IPS-18c (cell line): Measurements from ENCODE around the gene RNU2-1.
"Not testable (repeated sequence)": the region's sequence is repeated elsewhere in the genome, so short reads cannot be mapped to it uniquely, and the experiment has no call there.

Experiments used
- H3K4me3 ChIP-seq: 2 replicates; pipeline ENCODE4 v1.7.0; 2013; ENCODE audit warnings: low read depth, mild to moderate bottlenecking, low read length, moderate library complexity; ENCODE audit not compliant: insufficient read depth
- H3K9me3 ChIP-seq: one replicate; pipeline ENCODE4 v1.6.1; 2013; ENCODE audit warnings: mild to moderate bottlenecking, low read length, moderate library complexity; ENCODE audit not compliant: control insufficient read depth, insufficient read depth

Gene RNU2-1

DNA sequence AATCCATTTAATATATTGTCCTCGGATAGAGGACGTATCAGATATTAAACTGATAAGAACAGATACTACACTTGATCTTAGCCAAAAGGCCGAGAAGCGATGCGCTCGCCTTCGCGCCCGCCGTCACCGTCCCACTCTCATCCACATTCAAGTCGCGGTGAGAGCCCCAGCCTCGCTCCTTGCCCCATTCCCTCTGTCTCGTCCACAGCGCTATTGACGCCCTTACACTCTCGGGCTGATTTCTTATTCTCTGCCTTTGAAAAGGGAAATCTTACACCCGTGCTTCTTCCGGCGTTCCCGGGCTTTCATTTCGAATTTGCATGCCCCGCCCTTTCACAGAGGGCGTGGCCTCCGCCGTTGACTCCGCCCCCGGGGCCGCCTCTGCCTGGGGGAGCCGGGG is at the start of gene RNU2-1:
Gene RNU2-1, minus strand, starts transcription at position 101 of the 400 bp plus-strand sequence.
- not testable (repeated sequence) for H3K9me3 ChIP-seq, H3K4me3 ChIP-seq

DNA sequence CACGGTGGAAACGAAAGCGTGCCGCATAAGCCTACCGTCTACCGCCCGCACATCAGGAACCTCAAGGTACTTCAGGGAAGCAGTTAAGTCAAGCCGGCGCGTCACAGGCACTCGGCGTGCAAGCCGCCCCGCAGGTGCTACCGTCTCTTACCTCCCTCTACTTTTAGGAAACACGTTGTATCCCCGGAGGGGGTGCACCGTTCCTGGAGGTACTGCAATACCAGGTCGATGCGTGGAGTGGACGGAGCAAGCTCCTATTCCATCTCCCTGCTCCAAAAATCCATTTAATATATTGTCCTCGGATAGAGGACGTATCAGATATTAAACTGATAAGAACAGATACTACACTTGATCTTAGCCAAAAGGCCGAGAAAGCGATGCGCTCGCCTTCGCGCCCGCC is 39.1 kb upstream of the RNU2-1 start:
- not testable (repeated sequence) for H3K9me3 ChIP-seq, H3K4me3 ChIP-seq

DNA sequence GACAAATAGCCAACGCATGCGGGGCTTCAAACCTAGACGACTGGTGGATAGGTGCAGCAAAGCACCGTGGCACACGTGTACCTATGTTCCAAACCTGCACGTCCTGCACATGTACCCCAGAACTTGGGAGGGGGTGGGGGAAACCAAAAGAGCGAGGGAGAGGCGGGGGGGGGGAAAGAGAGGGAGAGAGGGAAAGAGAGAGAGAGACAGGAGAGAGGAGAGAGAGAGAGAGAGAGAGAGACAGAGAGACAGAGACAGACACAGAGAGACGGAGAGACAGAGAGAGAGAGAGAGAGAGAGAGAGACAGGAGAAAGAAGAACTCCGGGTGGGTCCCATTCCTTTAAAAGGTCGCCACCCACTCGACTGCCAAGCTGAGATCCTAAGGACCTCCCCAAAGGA is 38.7 kb upstream of the RNU2-1 start:
- not testable (repeated sequence) for H3K4me3 ChIP-seq, H3K9me3 ChIP-seq

DNA sequence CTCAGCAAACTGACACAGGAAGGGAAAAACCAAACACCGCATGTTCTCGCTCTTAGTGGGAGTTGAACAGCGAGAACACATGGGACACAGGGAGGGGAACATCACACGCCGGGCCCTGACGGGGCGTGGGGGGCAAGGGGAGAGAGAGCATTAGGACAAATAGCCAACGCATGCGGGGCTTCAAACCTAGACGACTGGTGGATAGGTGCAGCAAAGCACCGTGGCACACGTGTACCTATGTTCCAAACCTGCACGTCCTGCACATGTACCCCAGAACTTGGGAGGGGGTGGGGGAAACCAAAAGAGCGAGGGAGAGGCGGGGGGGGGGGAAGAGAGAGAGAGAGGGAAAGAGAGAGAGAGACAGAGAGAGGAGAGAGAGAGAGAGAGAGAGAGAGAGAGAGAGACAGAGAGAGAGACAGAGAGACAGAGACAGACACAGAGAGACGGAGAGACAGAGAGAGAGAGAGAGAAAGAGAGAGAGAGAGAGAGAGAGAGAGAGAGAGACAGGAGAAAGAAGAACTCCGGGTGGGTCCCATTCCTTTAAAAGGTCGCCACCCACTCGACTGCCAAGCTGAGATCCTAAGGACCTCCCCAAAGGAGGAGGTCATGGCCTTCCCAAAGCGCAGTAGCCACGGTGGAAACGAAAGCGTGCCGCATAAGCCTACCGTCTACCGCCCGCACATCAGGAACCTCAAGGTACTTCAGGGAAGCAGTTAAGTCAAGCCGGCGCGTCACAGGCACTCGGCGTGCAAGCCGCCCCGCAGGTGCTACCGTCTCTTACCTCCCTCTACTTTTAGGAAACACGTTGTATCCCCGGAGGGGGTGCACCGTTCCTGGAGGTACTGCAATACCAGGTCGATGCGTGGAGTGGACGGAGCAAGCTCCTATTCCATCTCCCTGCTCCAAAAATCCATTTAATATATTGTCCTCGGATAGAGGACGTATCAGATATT is 37.1 kb upstream of the RNU2-1 start:
- not testable (repeated sequence) for H3K9me3 ChIP-seq, H3K4me3 ChIP-seq

DNA sequence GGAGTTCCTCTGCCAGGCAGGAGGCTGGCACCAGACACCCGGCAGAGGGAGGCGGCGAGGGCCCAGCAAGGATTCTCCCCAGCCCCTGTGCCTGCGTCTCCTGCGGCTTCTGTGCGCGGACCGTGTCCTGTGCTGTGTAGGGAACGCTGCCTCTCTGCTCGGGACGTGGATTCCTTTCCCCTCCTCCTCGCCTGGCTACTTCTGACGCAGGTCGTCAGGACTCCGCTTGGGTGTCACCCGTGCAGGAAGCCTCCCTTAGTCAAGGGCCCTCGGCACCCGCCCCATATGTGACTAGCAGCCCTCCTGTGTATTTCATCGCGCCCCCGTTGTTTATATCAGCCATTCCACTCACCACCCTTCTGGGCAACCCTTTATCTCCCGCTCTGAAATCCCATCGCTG is 12.7 kb upstream of the RNU2-1 start:
- not testable (repeated sequence) for H3K9me3 ChIP-seq, H3K4me3 ChIP-seq

DNA sequence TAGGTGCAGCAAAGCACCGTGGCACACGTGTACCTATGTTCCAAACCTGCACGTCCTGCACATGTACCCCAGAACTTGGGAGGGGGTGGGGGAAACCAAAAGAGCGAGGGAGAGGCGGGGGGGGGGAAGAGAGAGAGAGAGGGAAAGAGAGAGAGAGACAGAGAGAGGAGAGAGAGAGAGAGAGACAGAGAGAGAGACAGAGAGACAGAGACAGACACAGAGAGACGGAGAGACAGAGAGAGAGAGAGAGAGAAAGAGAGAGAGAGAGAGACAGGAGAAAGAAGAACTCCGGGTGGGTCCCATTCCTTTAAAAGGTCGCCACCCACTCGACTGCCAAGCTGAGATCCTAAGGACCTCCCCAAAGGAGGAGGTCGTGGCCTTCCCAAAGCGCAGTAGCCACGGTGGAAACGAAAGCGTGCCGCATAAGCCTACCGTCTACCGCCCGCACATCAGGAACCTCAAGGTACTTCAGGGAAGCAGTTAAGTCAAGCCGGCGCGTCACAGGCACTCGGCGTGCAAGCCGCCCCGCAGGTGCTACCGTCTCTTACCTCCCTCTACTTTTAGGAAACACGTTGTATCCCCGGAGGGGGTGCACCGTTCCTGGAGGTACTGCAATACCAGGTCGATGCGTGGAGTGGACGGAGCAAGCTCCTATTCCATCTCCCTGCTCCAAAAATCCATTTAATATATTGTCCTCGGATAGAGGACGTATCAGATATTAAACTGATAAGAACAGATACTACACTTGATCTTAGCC is 7.0 kb upstream of the RNU2-1 start:
- H3K9me3 ChIP-seq, H3K4me3 ChIP-seq: not testable (repeated sequence)

DNA sequence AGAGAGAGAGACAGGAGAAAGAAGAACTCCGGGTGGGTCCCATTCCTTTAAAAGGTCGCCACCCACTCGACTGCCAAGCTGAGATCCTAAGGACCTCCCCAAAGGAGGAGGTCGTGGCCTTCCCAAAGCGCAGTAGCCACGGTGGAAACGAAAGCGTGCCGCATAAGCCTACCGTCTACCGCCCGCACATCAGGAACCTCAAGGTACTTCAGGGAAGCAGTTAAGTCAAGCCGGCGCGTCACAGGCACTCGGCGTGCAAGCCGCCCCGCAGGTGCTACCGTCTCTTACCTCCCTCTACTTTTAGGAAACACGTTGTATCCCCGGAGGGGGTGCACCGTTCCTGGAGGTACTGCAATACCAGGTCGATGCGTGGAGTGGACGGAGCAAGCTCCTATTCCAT is 5.8 kb upstream of the RNU2-1 start:
- H3K4me3 ChIP-seq, H3K9me3 ChIP-seq: not testable (repeated sequence)

DNA sequence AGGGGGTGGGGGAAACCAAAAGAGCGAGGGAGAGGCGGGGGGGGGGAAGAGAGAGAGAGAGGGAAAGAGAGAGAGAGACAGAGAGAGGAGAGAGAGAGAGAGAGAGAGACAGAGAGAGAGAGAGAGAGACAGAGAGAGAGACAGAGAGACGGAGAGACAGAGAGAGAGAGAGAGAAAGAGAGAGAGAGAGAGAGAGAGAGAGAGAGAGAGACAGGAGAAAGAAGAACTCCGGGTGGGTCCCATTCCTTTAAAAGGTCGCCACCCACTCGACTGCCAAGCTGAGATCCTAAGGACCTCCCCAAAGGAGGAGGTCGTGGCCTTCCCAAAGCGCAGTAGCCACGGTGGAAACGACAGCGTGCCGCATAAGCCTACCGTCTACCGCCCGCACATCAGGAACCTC is 514 bp downstream of the RNU2-1 start:
- not testable (repeated sequence) for H3K9me3 ChIP-seq, H3K4me3 ChIP-seq

DNA sequence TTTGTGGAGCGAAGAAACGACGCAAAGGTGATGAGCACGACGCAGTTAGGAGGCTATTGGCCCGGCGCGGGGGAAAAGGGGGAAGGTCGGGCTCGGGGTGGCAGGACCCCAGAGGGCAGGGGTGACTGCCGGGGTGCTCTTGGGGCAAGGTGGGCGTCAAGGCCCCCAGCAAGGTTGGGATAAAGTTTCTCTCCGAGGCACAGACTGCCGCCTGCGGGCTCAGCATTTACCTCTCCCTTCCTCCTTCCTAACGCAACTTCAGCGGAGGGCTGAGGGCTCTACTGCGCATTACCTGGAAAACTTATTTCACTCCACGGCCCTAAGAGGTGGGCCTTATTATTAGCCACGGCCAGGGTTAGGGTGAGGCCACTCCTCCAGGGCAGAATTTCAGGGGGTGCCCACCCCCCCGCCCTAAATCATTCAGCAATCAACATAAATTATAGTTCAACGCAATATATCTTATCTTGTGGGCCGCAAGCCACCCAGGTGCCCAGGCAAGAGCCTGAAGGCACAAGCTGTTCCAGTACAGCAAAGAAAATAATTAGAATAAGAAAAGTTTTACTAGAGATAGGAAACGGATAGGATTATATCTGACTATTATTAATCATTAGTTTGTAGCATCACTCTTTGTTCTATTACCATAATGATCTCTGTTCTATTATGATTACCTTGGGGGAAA is 1.6 kb downstream of the RNU2-1 start:
- not testable (repeated sequence) for H3K4me3 ChIP-seq

DNA sequence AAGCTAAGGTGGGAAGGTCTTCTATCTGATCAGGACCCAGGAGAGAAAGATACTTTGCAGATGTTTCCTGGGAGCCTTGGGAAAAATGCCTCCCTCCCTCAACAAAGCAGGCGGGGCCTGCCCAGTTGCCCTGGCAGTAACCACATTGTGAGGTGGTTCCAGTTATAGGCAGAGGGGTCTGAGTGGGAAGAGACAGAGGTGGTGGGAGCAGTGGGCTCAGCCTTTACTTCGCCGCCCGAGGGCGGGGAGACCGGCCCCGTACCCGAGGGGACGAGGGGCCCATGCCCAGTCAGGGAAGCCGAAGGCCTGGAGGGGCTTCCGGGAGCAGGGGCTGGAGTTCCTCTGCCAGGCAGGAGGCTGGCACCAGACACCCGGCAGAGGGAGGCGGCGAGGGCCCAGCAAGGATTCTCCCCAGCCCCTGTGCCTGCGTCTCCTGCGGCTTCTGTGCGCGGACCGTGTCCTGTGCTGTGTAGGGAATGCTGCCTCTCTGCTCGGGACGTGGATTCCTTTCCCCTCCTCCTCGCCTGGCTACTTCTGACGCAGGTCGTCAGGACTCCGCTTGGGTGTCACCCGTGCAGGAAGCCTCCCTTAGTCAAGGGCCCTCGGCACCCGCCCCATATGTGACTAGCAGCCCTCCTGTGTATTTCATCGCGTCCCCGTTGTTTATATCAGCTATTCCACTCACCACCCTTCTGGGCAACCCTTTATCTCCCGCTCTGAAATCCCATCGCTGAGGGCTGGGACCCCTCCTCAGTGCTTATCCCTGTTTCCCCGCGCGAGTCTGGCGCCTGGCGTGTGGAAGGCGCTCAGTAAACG is 2.4 kb downstream of the RNU2-1 start:
- not testable (repeated sequence) for H3K9me3 ChIP-seq, H3K4me3 ChIP-seq

More for the DNA sequence above, 1.6 kb downstream of the RNU2-1 start:
- H3K9me3 ChIP-seq: not testable (repeated sequence)

DNA sequence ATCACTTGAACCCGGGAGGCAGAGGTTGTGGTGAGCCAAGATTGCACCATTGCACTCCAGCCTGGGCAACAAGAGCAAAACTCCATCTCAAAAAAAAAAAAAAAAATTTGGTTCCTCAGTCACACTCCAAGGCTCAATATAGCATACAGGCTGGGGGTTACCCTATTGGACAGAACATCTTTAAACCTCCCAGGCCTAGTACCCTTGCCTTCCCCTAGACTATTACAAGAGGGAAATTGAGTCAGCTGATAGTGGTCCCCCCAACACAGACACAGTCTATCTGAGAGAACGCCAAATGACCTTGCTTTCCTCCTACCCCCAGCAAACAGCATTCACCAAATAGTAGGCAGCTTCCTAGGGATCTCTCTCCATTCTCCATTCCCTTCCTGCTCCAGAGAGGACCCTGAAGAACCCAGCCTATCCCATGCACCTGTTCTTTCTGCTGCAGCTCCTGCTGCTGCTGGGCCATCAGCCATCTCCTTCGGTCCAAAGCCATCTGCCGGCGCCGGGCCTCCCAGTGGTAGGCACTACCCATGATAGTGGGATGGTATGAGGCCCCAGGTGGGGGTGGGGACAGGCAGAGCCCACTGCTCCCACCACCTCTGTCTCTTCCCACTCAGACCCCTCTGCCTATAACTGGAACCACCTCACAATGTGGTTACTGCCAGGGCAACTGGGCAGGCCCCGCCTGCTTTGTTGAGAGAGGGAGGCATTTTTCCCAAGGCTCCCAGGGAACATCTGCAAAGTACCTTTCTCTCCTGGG is 5.6 kb downstream of the RNU2-1 start, which contains the start of gene CCDC200:
Gene CCDC200, minus strand, starts transcription at position 604 of the 763 bp plus-strand sequence. Its CDS starts 69 bp downstream, at position 535.
- not testable (repeated sequence) for H3K9me3 ChIP-seq, H3K4me3 ChIP-seq

DNA sequence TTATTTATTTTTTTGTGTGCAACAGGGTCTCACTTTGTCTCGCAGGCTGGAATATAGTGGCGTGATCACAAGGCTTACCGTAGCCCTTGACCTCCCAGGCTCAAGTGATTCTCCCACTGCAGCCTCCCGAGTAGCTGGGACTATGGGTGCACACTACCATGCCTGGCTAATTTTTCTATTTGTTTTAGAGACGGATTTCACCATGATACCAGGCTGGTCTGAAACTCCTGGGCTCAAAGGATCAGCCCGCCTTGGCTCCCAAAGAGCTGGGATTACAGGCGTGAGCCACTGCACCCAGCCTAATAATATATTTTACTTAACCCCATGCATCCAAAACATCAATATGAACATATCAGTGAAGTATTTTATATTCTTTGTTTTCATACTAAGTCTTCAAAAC is 7.4 kb downstream of the RNU2-1 start:
- H3K9me3 ChIP-seq: no peaks in the 10 kb centered on the region
- H3K4me3 ChIP-seq: no peak overlapping the region

DNA sequence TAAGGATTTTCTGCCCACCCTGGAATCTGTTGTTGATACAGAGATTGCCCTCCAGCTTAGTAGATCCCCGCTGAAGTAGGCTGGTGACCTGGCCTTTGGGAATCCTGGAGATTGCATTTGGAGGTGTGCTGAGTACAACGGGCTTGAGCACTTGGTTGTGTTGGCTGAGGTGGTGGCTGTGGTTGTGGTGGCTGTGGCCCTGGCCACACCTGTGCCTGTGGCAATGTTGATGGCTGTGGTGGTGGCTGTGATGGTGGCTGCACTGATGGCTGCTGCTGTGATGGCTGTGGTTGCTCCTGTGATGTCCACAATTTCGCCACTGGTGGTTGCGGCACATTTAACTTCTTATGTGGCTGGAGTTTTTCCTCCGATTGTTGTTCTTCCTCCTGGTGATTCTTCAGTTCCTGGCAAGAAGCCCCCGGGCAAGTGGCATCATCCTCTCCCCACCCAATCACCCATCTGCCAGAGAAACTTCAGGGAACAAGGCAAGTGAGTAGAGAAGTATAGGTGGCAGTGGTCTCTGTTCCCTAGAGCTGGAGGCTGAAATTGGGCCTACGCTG is 9.6 kb downstream of the RNU2-1 start:
- H3K9me3 ChIP-seq: no peaks in the 10 kb centered on the region
- H3K4me3 ChIP-seq: no peak overlapping the region

DNA sequence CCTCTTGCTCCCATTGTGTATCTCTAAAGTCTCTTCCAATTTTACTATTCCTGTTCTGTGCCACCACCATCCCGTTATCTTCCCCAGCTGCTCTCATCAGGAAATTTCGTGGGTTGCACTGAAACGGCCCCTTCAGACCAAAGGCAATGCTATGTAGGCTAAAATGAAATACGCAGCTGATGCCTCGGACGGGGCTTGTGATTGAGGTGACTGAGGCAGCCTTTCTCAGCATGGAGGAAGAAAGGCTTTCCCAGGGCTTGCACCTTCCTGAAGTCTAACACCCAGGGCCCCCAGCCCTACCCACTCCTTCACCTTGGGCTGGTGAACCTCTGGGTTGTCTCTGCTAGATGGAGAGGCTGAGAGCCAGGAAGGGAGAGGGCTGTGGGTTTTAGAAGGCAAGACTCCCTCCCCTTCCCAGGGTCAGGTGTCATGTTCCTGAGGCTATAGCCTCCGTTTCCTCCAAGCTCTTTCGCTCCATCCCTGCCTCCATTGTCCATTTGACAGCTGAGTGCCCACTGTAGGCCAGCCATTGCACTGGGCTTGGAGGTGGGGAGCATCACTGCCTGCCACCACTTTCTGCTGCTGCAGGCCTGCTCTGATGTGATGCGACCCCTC is 13.2 kb downstream of the RNU2-1 start:
- H3K9me3 ChIP-seq: peaks cover 5% of the 10 kb centered on the region
- no peak overlapping the region for H3K4me3 ChIP-seq

DNA sequence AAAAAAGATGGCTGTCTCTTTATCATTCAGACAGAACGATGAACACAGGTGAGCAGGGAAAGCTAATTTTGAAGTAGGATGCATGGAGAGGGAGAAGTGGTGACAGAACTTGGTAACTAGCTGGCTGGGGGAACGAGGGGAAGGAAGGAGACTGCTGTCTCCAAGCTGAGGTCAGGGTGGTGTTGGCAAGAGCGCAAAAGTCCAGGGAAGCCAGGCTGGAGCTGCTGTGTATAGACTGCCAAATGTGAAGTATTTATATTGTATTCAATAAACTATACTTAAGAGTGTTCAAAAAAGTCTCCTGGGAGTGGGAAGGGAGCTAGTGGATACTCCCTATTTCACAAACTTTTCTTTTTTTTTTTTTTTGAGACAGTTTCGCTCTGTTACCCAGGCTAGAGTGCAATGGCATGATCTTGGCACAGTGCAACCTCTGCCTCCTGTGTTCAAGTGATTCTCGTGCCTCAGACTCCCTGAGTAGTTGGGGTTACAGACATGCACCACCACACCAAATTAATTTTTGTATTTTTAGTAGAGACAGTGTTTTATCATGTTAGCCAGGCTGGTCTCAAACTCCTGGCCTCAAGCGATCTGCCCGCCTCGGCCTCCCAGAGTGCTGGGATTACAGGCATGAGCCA is 13.9 kb downstream of the RNU2-1 start:
- Histone ChIP-seq H3K4me3 (no peak overlapping the region), H3K9me3 (peaks cover 5% of the 10 kb centered on the region)
